ENCODE data around the gene RBM8A.
A peak's percentile ranks its signal among the peaks of the same experiment; 100 is the strongest.

The RBM8A gene

DNA sequence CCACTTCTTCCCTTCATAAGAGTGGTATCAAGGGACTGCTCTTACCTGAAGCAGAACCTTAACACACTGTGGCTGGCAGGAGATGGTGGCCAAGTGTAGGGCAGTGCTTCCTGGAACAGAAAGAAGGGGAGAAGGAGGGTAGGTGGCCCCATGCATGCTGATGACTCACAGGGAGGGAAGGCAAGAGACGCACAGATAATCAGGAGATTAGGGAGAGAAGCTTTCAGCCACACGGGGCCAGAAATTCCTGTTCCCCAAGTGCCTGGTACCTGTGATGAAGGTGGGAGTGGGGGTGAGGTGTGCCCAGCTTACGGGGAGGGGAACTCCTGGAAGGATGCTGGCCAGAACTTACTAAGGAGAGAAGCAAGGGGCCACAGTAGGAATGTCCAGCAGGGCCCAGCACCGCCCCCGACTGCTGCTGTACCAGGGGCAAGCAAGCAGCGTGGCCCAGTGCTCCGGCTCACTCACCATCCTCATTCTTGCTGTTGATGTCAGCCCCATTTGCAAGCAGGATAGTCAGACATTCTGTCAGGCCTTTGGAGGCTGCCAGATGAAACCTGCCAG lies 49.3 kb downstream of the RBM8A start:
- no peak for DNase-seq (ENCODE audit: low spot score)

DNA sequence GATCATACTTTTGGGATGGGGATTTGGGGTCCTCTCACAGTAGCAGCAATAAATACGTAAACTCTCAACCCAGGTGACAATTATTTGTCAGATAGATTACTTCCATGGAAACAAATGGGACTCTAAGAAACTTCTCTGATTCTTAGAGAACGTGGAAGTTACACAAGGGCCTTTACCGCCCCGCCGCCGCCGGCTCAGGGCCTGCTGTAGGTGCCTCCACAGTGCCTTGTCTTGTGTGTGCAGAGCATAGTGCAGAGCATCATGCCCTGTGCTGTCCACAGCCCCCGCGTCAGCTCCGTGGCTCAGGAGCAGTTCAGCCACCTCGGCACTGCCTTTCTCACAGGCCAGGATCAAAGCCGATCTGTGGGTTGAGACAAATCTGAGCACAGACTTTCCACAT lies 52.6 kb downstream of the RBM8A start:
- no peak for DNase-seq (ENCODE audit: low spot score)

DNA sequence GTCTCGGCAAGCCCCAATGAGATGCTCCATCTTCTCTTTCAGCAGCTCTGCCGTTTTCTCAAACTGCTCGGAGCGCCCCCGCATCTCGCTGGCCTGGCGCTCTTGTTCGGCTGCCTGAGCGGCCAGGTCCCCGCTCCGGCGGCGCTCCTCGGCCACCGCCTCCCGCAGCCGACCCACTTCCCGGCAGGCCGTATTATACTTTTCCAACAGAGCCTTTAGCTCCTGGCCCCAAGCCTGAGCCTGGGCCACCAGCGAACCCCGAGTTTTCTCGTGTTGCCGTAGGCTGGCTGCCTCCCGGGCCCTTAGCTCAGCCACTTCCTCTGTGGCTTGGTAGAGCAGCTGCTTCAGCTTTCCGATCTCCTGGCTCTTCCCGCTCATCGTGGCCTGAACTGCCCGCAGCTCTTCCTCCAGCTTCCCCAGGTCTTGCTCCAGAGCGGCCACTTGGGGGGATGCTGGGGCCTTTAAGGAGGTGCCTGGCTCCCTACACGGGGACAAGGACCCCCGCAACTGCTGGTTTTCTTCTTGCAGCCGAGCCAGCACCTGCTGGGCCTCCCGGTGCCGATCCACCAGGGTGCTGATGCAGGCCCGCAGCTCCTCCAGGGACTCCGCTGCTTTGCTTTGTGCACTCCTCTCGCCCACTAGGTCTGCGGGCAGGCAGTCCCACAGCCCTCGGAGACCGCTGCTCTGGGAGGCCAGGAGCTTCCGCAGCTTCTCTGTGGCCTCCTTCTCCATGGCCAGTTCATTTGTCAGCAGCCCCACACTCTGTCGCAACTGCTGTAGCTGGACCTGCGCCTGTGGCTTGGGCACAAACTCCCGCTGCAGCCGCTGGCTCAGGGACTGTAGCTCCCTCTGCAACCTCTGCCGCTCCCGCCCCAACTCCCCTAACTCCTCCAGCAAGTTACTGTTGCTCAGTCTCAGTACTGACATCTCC lies 55.0 kb downstream of the RBM8A start:
- DNase-seq (ENCODE audit: low spot score), result peak; percentile 82
